GF-D8 (cell line): ENCODE measurements around the gene TPSAB1.

ENCODE experiments used
- DNase-seq: peaks from one replicate; lab custom pipeline; 2025; lab: John Stamatoyannopoulos, UW

Gene TPSAB1

DNA sequence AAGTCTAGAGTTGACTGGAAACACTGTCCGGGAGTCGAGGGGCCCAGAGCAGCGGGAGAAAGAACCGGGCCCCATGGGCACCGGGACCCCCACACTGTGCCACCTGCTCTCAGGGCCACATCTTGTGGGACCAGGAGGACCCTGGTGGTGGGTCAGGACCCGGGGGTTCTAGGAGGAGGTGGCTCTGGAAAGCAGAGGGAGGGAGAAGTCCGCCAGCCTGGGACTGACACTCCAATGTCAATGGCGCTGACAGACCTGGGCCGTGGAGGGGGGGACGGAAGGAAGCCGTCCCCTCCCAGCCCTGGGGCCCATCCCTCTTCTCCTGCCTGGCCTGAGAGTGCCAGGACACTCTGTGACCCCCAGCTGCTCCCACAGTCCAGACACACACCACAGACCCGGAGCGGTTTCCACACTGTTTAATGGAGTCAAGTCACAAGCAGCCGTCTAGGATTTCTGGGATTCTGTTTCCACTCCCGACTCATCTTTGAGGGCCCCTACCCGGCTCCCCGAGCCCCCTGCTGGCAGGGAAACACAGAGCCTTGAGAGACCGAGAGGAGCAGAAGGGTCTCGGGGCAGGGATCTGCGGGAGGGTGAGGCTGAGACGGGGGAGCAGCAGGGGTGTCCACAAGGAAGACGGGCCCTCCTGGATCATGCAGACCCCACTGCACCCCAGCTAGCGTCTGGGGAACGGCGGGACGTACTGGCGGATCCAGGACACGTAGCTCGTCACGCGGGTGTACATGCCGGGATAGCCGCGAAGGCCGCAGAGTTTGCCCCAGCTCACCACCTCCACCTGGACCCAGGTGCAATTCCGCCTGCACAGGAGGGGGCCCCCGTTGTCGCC lies 45.4 kb downstream of the TPSAB1 start:
- DNase-seq = no peak

DNA sequence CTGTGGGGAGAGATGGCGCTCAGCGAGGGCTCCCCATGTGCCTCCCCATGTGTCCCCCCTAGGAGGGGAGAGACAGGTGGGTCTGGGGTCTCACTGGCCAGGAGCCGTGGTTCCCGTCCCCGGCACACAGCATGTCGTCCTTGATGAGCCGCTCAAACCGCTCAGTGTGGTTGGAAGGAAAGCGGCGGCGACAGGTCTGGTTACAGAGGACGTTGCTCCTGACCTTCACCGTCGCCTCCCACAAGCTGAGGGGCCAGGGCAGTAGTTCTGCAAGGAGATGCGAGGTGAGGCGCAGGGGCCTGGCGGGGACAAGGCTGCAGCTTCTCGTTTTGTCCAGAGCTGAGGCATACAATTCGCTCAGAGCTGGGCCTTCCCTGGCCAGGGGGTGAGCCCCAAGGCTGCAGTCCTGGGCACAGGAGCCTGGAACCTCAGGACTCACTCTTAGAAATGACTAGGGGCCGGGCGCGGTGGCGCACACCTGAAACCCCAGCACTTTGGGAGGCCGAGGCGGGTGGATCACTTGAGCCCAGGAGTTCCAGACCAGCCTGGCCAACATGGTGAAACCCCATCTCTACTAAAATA lies 46.1 kb downstream of the TPSAB1 start:
- no peak for DNase-seq

GRCh38 chr16:1287982-1288670 lies 47.6 kb downstream of the TPSAB1 start:
- no peak for DNase-seq

- no peak for DNase-seq
Measured at GRCh38 chr16:1288813-1289476, 48.4 kb downstream of the TPSAB1 start.

DNA sequence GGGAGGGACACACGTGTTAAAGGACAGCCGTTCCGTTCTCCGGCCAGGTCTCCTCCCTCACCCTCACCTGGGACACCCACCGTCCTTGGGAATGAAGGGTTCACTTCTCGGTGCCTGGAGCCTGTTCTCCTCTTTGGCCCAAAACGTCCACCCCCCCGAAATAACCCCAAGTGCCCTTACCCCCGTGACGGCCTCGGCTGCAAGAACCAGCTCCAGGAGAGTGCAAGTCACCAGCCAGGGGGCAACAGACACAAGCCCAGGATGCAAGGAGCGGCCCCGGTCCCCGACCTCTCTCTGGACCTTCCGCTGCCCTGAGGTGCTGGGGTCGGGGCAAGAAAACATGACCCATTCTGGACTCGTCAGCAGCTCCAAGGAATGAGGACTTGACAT lies 49.0 kb downstream of the TPSAB1 start:
- DNase-seq = no peak

DNA sequence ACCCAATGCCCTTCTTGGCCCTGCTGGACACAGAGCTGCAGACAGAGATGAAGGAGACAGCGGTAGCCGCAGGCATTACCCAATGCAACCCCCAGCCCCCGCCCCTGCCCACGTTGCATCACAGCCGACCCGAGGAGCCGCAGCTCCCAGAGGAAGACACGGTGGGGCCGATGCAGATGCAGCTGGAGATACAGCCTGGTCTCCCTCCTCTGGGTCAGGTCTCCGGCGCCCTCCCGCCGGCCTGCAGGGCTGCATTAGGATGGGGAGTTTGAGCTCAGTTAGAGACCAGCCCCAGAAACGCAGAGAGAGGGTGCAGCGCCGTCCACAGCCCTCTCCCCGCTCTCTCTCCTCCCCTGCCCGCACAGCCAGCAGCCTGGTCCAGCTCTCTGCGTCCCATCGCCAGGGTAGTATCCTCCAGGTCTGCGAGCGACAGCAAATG lies 49.6 kb downstream of the TPSAB1 start:
- DNase-seq = no peak

DNA sequence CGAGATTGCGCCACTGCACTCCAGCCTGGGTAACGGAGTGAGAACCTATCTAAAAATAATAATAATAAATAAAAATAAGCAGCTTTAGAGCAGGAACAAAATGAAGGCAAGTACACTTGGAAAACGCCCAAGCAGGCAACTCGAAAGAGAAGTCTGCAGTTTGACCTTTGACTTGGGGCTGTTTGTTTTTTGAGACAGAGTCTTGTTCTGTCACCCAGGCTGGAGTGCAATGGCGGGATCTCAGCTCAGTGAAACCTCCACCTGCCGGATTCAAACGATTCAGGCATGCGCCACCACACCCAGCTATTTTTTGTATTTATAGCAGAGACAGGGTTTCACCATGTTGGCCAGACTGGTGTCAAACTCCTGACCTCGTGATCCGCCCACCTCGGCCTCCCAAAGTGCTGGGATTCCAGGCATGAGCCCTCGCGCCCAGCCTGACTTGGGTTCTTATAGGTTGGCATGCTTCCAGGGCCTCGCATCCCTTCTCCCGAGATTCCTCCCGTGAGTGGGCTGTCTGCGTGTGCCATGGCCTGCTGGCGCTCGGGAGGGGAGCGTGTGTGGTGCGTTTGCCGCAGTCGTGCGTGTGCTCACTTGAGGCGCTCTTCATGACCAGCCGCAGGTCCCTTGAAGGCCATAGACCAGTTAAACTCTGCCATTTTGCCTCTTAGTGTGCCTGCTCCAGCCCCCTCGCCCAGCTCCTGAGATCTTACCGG lies 50.5 kb downstream of the TPSAB1 start:
- no peak for DNase-seq

DNA sequence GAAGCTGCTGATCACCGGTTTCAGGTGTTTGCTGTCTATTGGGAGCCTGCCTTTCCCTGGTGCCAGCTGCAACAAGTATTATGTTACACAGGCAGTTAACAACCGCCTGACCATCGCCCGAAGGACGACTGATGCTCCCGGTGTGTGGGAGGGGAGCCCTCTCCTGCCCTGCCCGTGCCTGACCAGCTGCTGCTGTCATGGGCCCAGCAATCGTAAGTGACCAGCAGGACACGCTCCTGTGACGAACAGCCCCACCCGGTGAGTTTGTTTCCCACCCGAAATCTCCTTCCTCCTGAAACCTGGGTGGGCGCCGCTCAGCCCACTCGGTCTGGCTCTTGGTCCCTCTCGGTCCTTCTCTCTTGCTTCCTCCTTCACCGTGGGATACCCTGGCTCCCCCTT lies 51.1 kb downstream of the TPSAB1 start:
- no peak for DNase-seq
